HEK293T (cell line): ENCODE results near the gene SLC6A13.

ENCODE experiments used
- CTCF ChIA-PET: fragments of 350-600 bp; formaldehyde crosslinking; extraction: SDS; loops from one replicate; lab custom pipeline; 2021; ENCODE audit warnings: antibody characterized with exemption, inconsistent platforms; lab: Yijun Ruan, JAX
- POLR2A ChIA-PET: fragments of 350-600 bp; formaldehyde crosslinking; extraction: SDS; loops from one replicate; lab custom pipeline; 2020; ENCODE audit warnings: antibody characterized with exemption, inconsistent platforms; lab: Yijun Ruan, JAX
- DNase-seq: peaks from one replicate; pipeline ENCODE4 v3.0.0; 2012; ENCODE audit warnings: mixed read lengths; ENCODE audit errors: extremely low spot score
- ARNT ChIP-seq: fragments of 450-650 bp; IDR thresholded peaks from 2 replicates; pipeline ENCODE4 v1.6.1; 2017; ENCODE audit warnings: mild to moderate bottlenecking
- BHLHE40 ChIP-seq: fragments of 450-650 bp; IDR thresholded peaks from 2 replicates; pipeline ENCODE4 v1.6.1; 2016; ENCODE audit warnings: mild to moderate bottlenecking, moderate library complexity, borderline replicate concordance
- CTBP1 ChIP-seq: fragments of 450-650 bp; IDR thresholded peaks from 2 replicates; pipeline ENCODE4 v1.6.1; 2016; ENCODE audit warnings: borderline replicate concordance
- ELF4 ChIP-seq: fragments of 450-650 bp; IDR thresholded peaks from 2 replicates; pipeline ENCODE4 v1.6.1; 2017; ENCODE audit warnings: antibody characterized with exemption
- FOXA1 ChIP-seq: fragments of 450-650 bp; IDR thresholded peaks from 2 replicates; pipeline ENCODE4 v1.6.1; 2016; ENCODE audit warnings: mild to moderate bottlenecking
- FOXK2 ChIP-seq: fragments of 450-650 bp; IDR thresholded peaks from 2 replicates; pipeline ENCODE4 v1.6.1; 2016; ENCODE audit warnings: mild to moderate bottlenecking
- FOXM1 ChIP-seq: fragments of 450-650 bp; IDR thresholded peaks from 2 replicates; pipeline ENCODE4 v1.6.1; 2017; ENCODE audit warnings: mild to moderate bottlenecking, borderline replicate concordance
- HDGF ChIP-seq: fragments of 450-650 bp; IDR thresholded peaks from 2 replicates; pipeline ENCODE4 v1.6.1; 2017; ENCODE audit warnings: antibody characterized with exemption, borderline replicate concordance
- L3MBTL2 ChIP-seq: fragments of 450-650 bp; conservative IDR thresholded peaks from 2 replicates; pipeline ENCODE4 v1.6.1; 2016; ENCODE audit warnings: mild to moderate bottlenecking
- LEF1 ChIP-seq: fragments of 450-650 bp; IDR thresholded peaks from 2 replicates; pipeline ENCODE4 v1.6.1; 2017; ENCODE audit warnings: mild to moderate bottlenecking, borderline replicate concordance
- NFRKB ChIP-seq: fragments of 450-650 bp; IDR thresholded peaks from 2 replicates; pipeline ENCODE4 v1.6.1; 2016; ENCODE audit warnings: mild to moderate bottlenecking, moderate library complexity
- SP1 ChIP-seq: fragments of 450-650 bp; IDR thresholded peaks from 2 replicates; pipeline ENCODE4 v1.6.1; 2017
- SUZ12 ChIP-seq: fragments of 450-650 bp; IDR thresholded peaks from 2 replicates; pipeline ENCODE4 v1.6.1; 2016; ENCODE audit warnings: mild to moderate bottlenecking
- TARDBP ChIP-seq: fragments of 450-650 bp; IDR thresholded peaks from 2 replicates; pipeline ENCODE4 v1.6.1; 2016
- ZNF384 ChIP-seq: fragments of 450-650 bp; IDR thresholded peaks from 2 replicates; pipeline ENCODE4 v1.6.1; 2016
- TF ChIP-seq, protein P1 (sequence below): fragments of 450-650 bp; IDR thresholded peaks from 2 replicates; pipeline ENCODE4 v1.6.1; 2016

Gene SLC6A13

DNA sequence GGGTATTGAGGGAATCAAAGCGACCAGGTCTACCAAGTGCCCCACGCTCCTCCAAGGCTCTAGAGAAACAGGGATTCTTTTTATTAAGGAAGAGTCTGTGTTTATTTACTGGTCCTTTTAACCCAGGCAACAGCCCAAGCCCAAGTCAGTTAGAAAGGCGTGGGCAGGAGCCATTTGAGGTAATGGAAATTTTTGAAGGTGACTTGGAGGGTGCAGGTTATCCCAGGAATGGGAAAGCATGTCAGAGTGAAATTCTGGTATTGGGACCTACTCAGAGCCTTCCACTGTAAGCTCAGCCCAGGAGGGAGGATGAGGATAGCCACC lies 51.5 kb downstream of the SLC6A13 start:
- ChIA-PET CTCF (interaction anchor here (0.9 kb wide), 1 partner anchor 9 kb away, joined by 4 read pairs; no protein-coding TSS in a partner anchor), POLR2A (no interaction called here)
- DNase-seq = no peak
- TF ChIP-seq FOXM1 (no peak), LEF1 (no peak), HDGF (no peak), SP1 (no peak), CTBP1 (no peak), NFRKB (no peak), ARNT (no peak), FOXA1 (no peak), BHLHE40 (no peak), TARDBP (no peak), SUZ12 (no peak)

DNA sequence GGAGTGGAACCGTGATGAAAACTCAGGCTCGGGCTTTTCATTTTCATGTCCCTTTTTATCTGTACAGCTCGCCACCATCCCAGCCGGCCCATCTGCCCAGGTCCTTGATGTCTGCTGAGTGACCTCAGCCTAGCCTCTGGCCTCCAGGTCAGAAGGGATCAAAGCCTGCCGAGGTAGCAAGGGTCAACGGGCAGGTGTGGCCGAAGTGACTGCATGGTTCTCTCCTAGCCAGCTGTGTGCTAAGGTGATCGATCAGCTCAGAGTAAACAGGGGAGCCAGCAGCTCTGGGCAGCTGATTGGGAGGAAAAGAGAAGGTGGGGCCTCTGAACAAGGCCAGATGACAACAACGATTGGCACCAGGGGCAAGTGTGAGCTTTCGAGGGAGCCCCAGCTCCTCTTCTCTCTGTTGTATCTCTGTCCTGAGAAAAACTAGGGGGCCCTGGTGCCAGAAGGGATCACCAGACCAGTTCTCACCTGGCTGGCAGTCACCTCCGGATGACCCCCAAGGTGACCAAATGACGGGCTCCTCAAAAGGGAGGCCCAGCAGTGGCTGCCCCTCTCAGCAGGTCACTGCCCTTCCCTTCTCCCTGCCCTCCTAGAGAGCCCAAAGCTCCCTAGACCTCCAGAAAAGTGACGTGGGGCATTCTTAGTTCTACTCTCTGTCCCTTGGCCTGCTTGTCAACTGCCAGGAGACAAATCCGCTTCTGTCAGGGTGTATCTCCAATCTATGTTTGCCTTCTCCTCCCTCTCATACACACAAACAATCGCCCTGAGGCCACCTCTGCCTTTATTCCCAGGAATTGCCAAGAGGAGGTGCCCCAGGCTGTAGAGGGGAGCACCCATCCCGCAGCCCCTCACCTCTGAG lies 52.1 kb downstream of the SLC6A13 start:
- POLR2A ChIA-PET = interaction anchor here (1.6 kb wide), 1 partner anchor 11 kb away, joined by 3 read pairs; no protein-coding TSS in a partner anchor
- DNase-seq = no peak
- TF ChIP-seq CTBP1 = no peak
- TF ChIP-seq TARDBP = no peak
- no peak for TF ChIP-seq SP1
- TF ChIP-seq HDGF = no peak
- no peak for TF ChIP-seq FOXM1
- CTCF ChIA-PET = interaction anchor here (1.5 to 1.7 kb wide), 2 partner anchors 9 to 12 kb away, joined by 7 to 8 read pairs; no protein-coding TSS in a partner anchor

- ChIA-PET CTCF (interaction anchor here (1.5 to 1.7 kb wide), 2 partner anchors 10 to 11 kb away, joined by 7 to 8 read pairs; no protein-coding TSS in a partner anchor), POLR2A (interaction anchor here (1.6 kb wide), 1 partner anchor 10 kb away, joined by 3 read pairs; no protein-coding TSS in a partner anchor)
- no peak for DNase-seq
- TF ChIP-seq, protein P1, sequence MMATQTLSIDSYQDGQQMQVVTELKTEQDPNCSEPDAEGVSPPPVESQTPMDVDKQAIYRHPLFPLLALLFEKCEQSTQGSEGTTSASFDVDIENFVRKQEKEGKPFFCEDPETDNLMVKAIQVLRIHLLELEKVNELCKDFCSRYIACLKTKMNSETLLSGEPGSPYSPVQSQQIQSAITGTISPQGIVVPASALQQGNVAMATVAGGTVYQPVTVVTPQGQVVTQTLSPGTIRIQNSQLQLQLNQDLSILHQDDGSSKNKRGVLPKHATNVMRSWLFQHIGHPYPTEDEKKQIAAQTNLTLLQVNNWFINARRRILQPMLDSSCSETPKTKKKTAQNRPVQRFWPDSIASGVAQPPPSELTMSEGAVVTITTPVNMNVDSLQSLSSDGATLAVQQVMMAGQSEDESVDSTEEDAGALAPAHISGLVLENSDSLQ = no peak
- TF ChIP-seq LEF1 (no peak), ARNT (no peak), HDGF (no peak), NFRKB (no peak), ELF4 (no peak), ZNF384 (no peak), FOXK2 (no peak), BHLHE40 (no peak), L3MBTL2 (no peak), SUZ12 (no peak), FOXA1 (no peak)
These were observed 52.8 kb downstream of the SLC6A13 start for GRCh38 chr12:209851-210250.

DNA sequence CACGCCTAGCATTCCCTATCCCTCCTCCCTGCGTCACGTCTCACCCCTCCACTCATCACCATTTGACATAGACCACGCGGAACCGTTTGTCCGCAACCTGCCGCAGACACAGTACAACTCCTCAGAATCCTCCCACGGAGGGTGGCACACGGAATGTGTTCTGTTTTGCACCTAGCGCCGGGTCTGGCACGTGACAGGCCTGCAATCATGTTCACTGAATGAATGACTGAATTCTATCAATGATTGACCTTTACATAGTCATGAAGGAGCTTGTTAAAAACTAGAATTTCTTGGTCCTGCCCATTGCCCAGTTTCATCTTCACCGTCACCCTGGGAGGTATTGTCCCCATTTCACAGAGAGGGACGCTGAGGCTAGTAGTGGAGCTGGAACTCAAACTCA lies 53.4 kb downstream of the SLC6A13 start:
- POLR2A ChIA-PET = interaction anchor here (1.6 kb wide), 1 partner anchor 10 kb away, joined by 3 read pairs; no protein-coding TSS in a partner anchor
- no peak for DNase-seq
- CTCF ChIA-PET = interaction anchor here (1.5 to 1.7 kb wide), 2 partner anchors 10 to 11 kb away, joined by 7 to 8 read pairs; no protein-coding TSS in a partner anchor
- TF ChIP-seq SUZ12 (no peak), BHLHE40 (no peak), SP1 (no peak), CTBP1 (no peak), ARNT (no peak), ELF4 (no peak), HDGF (no peak), NFRKB (no peak), FOXA1 (no peak), LEF1 (no peak), FOXK2 (no peak), FOXM1 (no peak), L3MBTL2 (no peak), ZNF384 (no peak), TARDBP (no peak)

- TF ChIP-seq LEF1 (no peak), NFRKB (no peak), FOXA1 (no peak), BHLHE40 (no peak), TARDBP (no peak), CTBP1 (no peak), HDGF (no peak), ZNF384 (no peak), ELF4 (no peak), L3MBTL2 (no peak), ARNT (no peak), SP1 (no peak), SUZ12 (no peak), FOXK2 (no peak), FOXM1 (no peak)
- TF ChIP-seq, protein P1 = no peak
- DNase-seq = no peak
- ChIA-PET POLR2A (interaction anchor here (1.6 kb wide), 1 partner anchor 9 kb away, joined by 3 read pairs; no protein-coding TSS in a partner anchor), CTCF (interaction anchor here (1.7 kb wide), 1 partner anchor 10 kb away, joined by 7 read pairs; no protein-coding TSS in a partner anchor)
These were observed 53.8 kb downstream of the SLC6A13 start for GRCh38 chr12:208813-209212.

- CTCF ChIA-PET = no interaction called here
- TF ChIP-seq LEF1 (no peak), SUZ12 (no peak), FOXK2 (no peak)
- no peak for DNase-seq
- POLR2A ChIA-PET = no interaction called here
These were observed 54.8 kb downstream of the SLC6A13 start for GRCh38 chr12:207804-208203.
